Suprapubic skin (tissue), 4 donors: ENCODE measurements around the gene CIB4.

ENCODE experiments used
- POLR2A ChIP-seq, 2 donors: fragments of 450-650 bp; IDR thresholded peaks; one replicate each; pipeline ENCODE4 v1.6.1; 2017; ENCODE audit warnings: antibody characterized with exemption in 2 of 2, mild to moderate bottlenecking in 2 of 2, moderate library complexity in 2 of 2
- POLR2AphosphoS5 ChIP-seq, 3 donors: sonication (generic); formaldehyde crosslinking; IDR thresholded peaks; one replicate each; pipeline ENCODE4 v1.6.1; 2017; ENCODE audit warnings: antibody characterized with exemption in 3 of 3
- TF ChIP-seq, protein P1 (sequence below), 2 donors: fragments of 200-600 bp in 1 of 2; fragments of 450-650 bp in 1 of 2; sonication (generic) in 1 of 2; IDR thresholded peaks; one replicate each; pipeline ENCODE4 v1.5.1; 2016 to 2019; ENCODE audit warnings: antibody characterized with exemption in 2 of 2, mild to moderate bottlenecking in 1 of 2, moderate library complexity in 1 of 2

DNA sequence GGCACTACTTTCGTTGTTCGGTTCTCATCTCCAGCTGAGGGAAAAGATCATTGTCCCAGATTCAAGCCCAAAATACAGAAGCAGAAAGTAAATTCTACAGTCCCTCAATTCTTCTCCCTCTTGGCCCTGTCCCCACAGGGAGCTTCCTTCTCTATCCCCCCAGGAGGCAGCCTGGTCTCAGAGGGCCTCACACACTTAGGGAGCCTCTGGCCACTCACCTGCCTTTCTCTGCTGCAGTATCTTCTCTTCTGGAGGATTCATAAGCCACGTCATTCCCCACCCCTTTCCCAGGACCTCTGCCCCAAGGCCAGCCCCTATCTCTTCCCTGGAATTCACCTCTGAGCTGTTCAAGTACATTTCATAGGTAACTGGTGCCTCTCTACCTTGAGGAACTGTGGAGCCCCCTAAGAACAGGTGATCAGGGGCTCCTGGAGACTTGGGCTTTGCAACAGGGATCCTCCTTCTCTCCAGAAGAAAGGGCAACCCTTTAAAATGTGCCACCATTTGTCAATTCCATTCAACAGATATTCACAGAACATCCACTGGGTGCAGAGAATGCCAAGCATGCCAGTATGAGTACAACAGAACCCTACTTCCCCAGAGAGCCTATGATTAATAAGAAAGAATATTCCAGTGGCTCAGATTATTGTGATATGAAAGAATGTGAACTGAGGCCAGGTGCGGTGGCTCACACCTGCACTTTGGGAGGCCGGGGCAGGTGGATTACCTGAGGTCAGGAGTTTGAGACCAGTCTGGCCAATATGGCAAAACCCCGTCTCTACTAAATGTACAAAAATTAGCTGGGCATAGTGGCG, 72.9 kb downstream of the CIB4 start:
- TF ChIP-seq, protein P1, sequence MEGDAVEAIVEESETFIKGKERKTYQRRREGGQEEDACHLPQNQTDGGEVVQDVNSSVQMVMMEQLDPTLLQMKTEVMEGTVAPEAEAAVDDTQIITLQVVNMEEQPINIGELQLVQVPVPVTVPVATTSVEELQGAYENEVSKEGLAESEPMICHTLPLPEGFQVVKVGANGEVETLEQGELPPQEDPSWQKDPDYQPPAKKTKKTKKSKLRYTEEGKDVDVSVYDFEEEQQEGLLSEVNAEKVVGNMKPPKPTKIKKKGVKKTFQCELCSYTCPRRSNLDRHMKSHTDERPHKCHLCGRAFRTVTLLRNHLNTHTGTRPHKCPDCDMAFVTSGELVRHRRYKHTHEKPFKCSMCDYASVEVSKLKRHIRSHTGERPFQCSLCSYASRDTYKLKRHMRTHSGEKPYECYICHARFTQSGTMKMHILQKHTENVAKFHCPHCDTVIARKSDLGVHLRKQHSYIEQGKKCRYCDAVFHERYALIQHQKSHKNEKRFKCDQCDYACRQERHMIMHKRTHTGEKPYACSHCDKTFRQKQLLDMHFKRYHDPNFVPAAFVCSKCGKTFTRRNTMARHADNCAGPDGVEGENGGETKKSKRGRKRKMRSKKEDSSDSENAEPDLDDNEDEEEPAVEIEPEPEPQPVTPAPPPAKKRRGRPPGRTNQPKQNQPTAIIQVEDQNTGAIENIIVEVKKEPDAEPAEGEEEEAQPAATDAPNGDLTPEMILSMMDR (IDR thresholded peaks at IDR 0.05) = no peak
- TF ChIP-seq POLR2A (IDR thresholded peaks at IDR 0.05) = no peak
- no peak for TF ChIP-seq POLR2AphosphoS5 (IDR thresholded peaks at IDR 0.05)
